GM23338 (cell line): ENCODE results near the gene RCCD1. TPM values are rescaled to one million over a fixed set of nuclear protein-coding genes. Genes with fewer than 3 reads are reported as not detected.

Source experiments
- ATAC-seq: fragments of 200-7000 bp; cut with Tn5 transposase; 3 replicates; pipeline ENCODE4 v1.9.1; 2020
- DNase-seq: peaks from one replicate; pipeline ENCODE4 v3.0.0-alpha.2; 2015; ENCODE audit warnings: low spot score
- H2AFZ ChIP-seq: fragments of 200-600 bp; sonication (generic); 2 replicates; pipeline ENCODE4 v1.8.0; 2016; ENCODE audit warnings: antibody characterized with exemption, mild to moderate bottlenecking, moderate library complexity
- H3F3A ChIP-seq: fragments of 200-600 bp; sonication (generic); replicated peaks from 2 replicates; pipeline ENCODE4 v1.8.0; 2017; ENCODE audit warnings: antibody characterized with exemption, mixed run types, low read depth
- H3K27ac ChIP-seq: fragments of 200-600 bp; sonication (generic); 2 replicates; pipeline ENCODE4 v1.6.1; 2016; ENCODE audit warnings: low read depth
- H3K27me3 ChIP-seq: fragments of 200-600 bp; sonication (generic); 2 replicates; pipeline ENCODE4 v1.8.0; 2016; ENCODE audit warnings: mild to moderate bottlenecking, mixed run types, moderate library complexity; ENCODE audit not compliant: insufficient read depth
- H3K36me3 ChIP-seq: fragments of 200-600 bp; sonication (generic); 2 replicates; pipeline ENCODE4 v1.8.0; 2016; ENCODE audit warnings: mild to moderate bottlenecking; ENCODE audit not compliant: insufficient read depth
- H3K4me1 ChIP-seq: fragments of 200-600 bp; sonication (generic); 2 replicates; pipeline ENCODE4 v1.8.0; 2016; ENCODE audit warnings: mild to moderate bottlenecking, moderate library complexity; ENCODE audit not compliant: insufficient read depth
- H3K4me2 ChIP-seq: fragments of 200-600 bp; sonication (generic); 2 replicates; pipeline ENCODE4 v1.7.1; 2017; ENCODE audit warnings: mixed run types
- H3K4me3 ChIP-seq: fragments of 200-600 bp; sonication (generic); 2 replicates; pipeline ENCODE4 v1.6.1; 2016; ENCODE audit warnings: mixed run types
- H3K79me2 ChIP-seq: fragments of 200-600 bp; sonication (generic); replicated peaks from 2 replicates; pipeline ENCODE4 v1.8.0; 2017; ENCODE audit warnings: mild to moderate bottlenecking; ENCODE audit not compliant: insufficient read depth
- H3K9me2 ChIP-seq: fragments of 200-600 bp; sonication (generic); 2 replicates; pipeline ENCODE4 v1.8.0; 2017; ENCODE audit not compliant: insufficient read depth
- H4K20me1 ChIP-seq: fragments of 200-600 bp; sonication (generic); replicated peaks from 2 replicates; pipeline ENCODE4 v1.8.0; 2017; ENCODE audit warnings: mild to moderate bottlenecking; ENCODE audit not compliant: insufficient read depth
- H3K27ac Mint-ChIP-seq: 2 replicates; pipeline ENCODE4 v1.8.0; 2020; ENCODE audit warnings: inconsistent platforms, mild to moderate bottlenecking, moderate library complexity, mixed read lengths
- H3K27me3 Mint-ChIP-seq: 3 replicates; pipeline ENCODE4 v1.8.0; 2022; ENCODE audit warnings: low read depth, mild to moderate bottlenecking, moderate library complexity, mixed read lengths, inconsistent platforms; ENCODE audit not compliant: insufficient read depth, poor library complexity
- H3K36me3 Mint-ChIP-seq: 3 replicates; pipeline ENCODE4 v1.8.0; 2021; ENCODE audit warnings: low read depth, mild to moderate bottlenecking, inconsistent platforms, moderate library complexity, mixed read lengths
- H3K4me1 Mint-ChIP-seq: 3 replicates; pipeline ENCODE4 v1.8.0; 2020; ENCODE audit warnings: mild to moderate bottlenecking, inconsistent platforms, mixed read lengths
- H3K4me3 Mint-ChIP-seq: 3 replicates; pipeline ENCODE4 v1.8.0; 2021; ENCODE audit warnings: moderate library complexity, mild to moderate bottlenecking, inconsistent platforms, mixed read lengths
- H3K9me3 Mint-ChIP-seq: 3 replicates; pipeline ENCODE4 v1.8.0; 2020; ENCODE audit warnings: moderate library complexity, mild to moderate bottlenecking, inconsistent platforms, mixed read lengths
- CREB1 ChIP-seq: fragments of 250-450 bp; sonication (Bioruptor Pico); IDR thresholded peaks from 2 replicates; pipeline ENCODE4 v1.5.0; 2020; ENCODE audit warnings: low read depth, mild to moderate bottlenecking, moderate library complexity
- CTCF ChIP-seq, 2 experiments: fragments of 200-600 bp in 1 of 2; sonication (generic) in 1 of 2; conservative IDR thresholded peaks; 2 replicates each; pipeline versions ENCODE4 v1.5.1 to v1.6.1; 2016 to 2017; ENCODE audit warnings: antibody characterized with exemption in 2 of 2, low read depth in 2 of 2, mild to moderate bottlenecking in 2 of 2, moderate library complexity in 1 of 2
- ETS1 ChIP-seq: IDR thresholded peaks from 2 replicates; pipeline ENCODE4 v1.6.1; 2016; ENCODE audit warnings: antibody characterized with exemption
- EZH2 ChIP-seq: fragments of 200-600 bp; sonication (generic); IDR thresholded peaks from one replicate; pipeline ENCODE4 v1.8.0; 2017; ENCODE audit warnings: antibody characterized with exemption, mild to moderate bottlenecking, low read depth; ENCODE audit not compliant: unreplicated experiment
- EZH2phosphoT487 ChIP-seq: fragments of 200-600 bp; sonication (generic); IDR thresholded peaks from one replicate; pipeline ENCODE4 v1.8.1; 2018; ENCODE audit warnings: antibody characterized with exemption; ENCODE audit not compliant: unreplicated experiment
- JUNB ChIP-seq: IDR thresholded peaks from one replicate; pipeline ENCODE4 v1.6.1; 2016; ENCODE audit warnings: antibody characterized with exemption; ENCODE audit not compliant: unreplicated experiment
- NANOG ChIP-seq: IDR thresholded peaks from 2 replicates; pipeline ENCODE4 v1.6.1; 2016; ENCODE audit warnings: antibody characterized with exemption, borderline replicate concordance
- POLR2AphosphoS5 ChIP-seq: IDR thresholded peaks from 2 replicates; pipeline ENCODE4 v1.6.1; 2016; ENCODE audit warnings: antibody characterized with exemption, low read depth
- REST ChIP-seq: IDR thresholded peaks from one replicate; pipeline ENCODE4 v1.6.1; 2018; ENCODE audit warnings: antibody characterized with exemption; ENCODE audit not compliant: unreplicated experiment
- STAT1 ChIP-seq: IDR thresholded peaks from one replicate; pipeline ENCODE4 v1.6.1; 2016; ENCODE audit warnings: antibody characterized with exemption; ENCODE audit not compliant: unreplicated experiment
- ZNF114 ChIP-seq: fragments of 250-450 bp; sonication (Bioruptor Pico); IDR thresholded peaks from 2 replicates; pipeline ENCODE4 v1.5.0; 2020; ENCODE audit warnings: mild to moderate bottlenecking, moderate library complexity
- ZNF331 ChIP-seq: fragments of 250-450 bp; sonication (Bioruptor Pico); IDR thresholded peaks from 2 replicates; pipeline ENCODE4 v1.5.0; 2020; ENCODE audit warnings: low read depth, mild to moderate bottlenecking, moderate library complexity
- ZNF462 ChIP-seq: fragments of 250-450 bp; sonication (Bioruptor Pico); IDR thresholded peaks from 2 replicates; pipeline ENCODE4 v1.5.0; 2020; ENCODE audit warnings: mild to moderate bottlenecking, moderate library complexity
- polyA plus RNA-seq: library from polyadenylated mRNA; unstranded; fragments of >200 nt; fragmentation: Nextera tagmentation; extraction: Ambion mirVana; gene quantifications from 2 replicates; pipeline ENCODE4 v1.2.1, GENCODE V29; 2016
- total RNA-seq: library from RNA; depleted of rRNA; stranded (reverse); fragments of >200 nt; shearing (Covaris generic); gene quantifications from 2 replicates; pipeline ENCODE4 v1.2.3, GENCODE V29; 2014

RCCD1 gene
- total and polyA plus RNA-seq, 2 experiments from 2014 or later: 10.8 to 17.1 TPM

GRCh38 chr15:91001209-91001608 is 46.5 kb downstream of the RCCD1 start:
- 0 out of 2 replicates have a peak, but pooled peaks cover 4% of the 10 kb centered on the region for H3F3A ChIP-seq
- H3K4me3 ChIP-seq: no peak overlapping the region
- H3K36me3 ChIP-seq: peaks cover 23% of the 10 kb centered on the region
- Mint-ChIP-seq H3K4me3 (no peak overlapping the region), H3K9me3 (no peaks in the 10 kb centered on the region), H3K4me1 (peaks cover under 1% of the 10 kb centered on the region; the same call in 1 of the 3 replicates), H3K27me3 (peaks cover 5% of the 10 kb centered on the region), H3K36me3 (peaks cover 47% of the 10 kb centered on the region), H3K27ac (no peak overlapping the region)
- H3K4me1 ChIP-seq: no peaks in the 10 kb centered on the region
- TF ChIP-seq ZNF331: no peak
- no peak for TF ChIP-seq POLR2AphosphoS5
- no peak for TF ChIP-seq EZH2
- no peak for TF ChIP-seq EZH2phosphoT487
- TF ChIP-seq CTCF (conservative IDR thresholded peaks at IDR 0.05; ENCODE audit: low read depth in 2 of 2): no peak
- TF ChIP-seq ZNF462 (CRISPR knock-in tag): no peak
- TF ChIP-seq NANOG: no peak
- TF ChIP-seq JUNB: no peak
- TF ChIP-seq CREB1 (CRISPR knock-in tag): no peak
- TF ChIP-seq ETS1: no peak
- no peak for TF ChIP-seq STAT1
- no peak for TF ChIP-seq REST
- TF ChIP-seq ZNF114 (CRISPR knock-in tag): no peak
- H3K9me2 ChIP-seq: no peaks in the 10 kb centered on the region
- no peak for DNase-seq
- ATAC-seq: no peak
- peaks cover 6% of the 10 kb centered on the region; the same call in 1 of the 2 replicates for H3K79me2 ChIP-seq
- H4K20me1 ChIP-seq: no peaks in the 10 kb centered on the region
- no peak overlapping the region for H3K4me2 ChIP-seq
- no peak overlapping the region for H3K27ac ChIP-seq
- H2AFZ ChIP-seq: no peak overlapping the region
- no peaks in the 10 kb centered on the region for H3K27me3 ChIP-seq
